B cell (primary cell): ENCODE data around the gene TFF2.

Experiments used
- CTCF ChIP-seq: fragments of 200-600 bp; IDR thresholded peaks from one replicate; pipeline ENCODE4 v1.8.0; 2022; ENCODE audit warnings: antibody characterized with exemption, mild to moderate bottlenecking
- EZH2 ChIP-seq: IDR thresholded peaks from 2 replicates; pipeline ENCODE4 v1.6.1; 2012; ENCODE audit warnings: borderline replicate concordance, low read depth, mild to moderate bottlenecking, moderate library complexity, low read length; ENCODE audit not compliant: insufficient read depth, poor library complexity, severe bottlenecking

DNA sequence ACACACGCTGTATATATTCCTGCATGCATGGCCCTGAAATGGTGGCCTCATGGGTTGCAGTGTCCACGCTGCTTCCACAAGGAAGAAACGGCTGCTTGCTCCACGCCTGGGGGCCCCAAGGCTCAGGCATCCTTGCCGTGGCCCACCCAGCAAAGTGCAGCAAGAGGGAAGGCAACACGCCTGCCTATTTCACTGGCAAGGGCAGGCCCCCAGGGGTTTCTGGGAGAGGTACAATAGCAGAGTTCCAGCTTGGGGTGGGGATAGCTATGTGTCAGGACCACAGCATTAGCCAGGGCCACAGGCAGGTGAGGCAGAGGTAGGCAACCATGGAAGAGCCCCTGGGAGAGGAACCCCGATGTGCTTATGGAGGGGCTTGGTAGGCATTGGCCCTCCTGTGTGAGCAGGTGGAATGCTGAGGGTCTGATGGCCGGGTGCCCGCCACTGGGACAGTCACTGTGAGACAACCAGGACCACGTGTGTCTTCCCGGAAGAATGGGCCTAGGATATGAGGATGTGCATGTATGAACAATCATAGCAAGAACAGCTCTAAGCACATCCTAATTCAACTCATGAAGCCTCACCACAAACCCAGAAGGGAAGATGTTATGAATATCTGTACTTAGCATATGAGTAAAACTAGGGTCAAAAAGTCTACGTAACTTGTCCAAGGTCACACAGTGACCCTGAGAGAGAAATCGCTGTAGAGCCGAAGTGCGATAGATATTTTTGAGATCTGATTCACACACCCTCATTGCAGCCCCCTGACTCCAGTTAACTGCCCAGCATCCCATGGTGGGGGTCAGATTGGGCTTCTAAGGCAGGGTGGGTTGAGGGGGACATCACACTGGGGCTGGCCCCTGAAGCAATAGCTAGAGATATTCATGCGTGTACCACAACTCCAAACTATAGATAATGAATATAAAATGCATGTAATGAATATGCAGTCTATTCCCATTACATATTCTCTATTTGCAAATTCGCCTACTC lies 11.8 kb downstream of the TFF2 start:
- TF ChIP-seq CTCF (no peak), EZH2 (no peak)
